Measurements from ENCODE around the gene MAP3K20.
"Not testable (repeated sequence)": the region's sequence is repeated elsewhere in the genome, so short reads cannot be mapped to it uniquely, and the experiment has no call there.

Gene MAP3K20

DNA sequence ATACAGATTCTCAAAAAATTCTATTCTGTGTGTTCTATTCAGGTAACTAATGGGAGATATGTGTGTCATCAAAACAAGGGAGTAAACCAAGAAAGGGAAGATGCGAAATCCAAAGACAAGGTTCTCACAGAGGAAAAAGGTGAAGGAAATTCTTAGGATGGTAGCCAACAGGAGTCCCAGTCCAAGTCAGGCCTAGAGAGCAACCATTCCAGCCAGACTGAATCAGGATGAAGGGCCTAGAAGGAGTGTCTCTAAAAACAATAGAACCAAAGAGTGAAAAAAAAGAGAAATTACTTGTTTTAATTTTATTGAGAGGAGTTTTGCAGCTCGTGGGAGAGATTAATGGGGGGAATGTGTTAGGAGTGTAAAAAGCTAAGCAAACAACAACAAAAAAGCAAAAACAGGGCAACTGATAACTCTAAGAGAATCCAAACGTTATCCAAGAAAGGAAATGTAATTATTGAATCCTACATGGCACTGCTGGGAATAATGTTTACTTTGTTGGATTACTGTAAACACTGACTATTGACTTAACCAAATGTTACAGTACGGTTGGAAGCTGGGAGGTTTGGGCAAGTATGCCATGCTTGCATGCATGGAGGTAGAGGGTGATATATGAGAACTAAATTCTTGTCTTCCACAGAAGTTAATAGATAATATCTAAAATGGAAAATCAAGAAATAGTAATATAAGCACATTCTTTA is 12.3 kb downstream of the MAP3K20 start:
- no peak for TF ChIP-seq ZNF274 (IDR thresholded peaks at IDR 0.05; ENCODE audit: low read depth, low read length)

DNA sequence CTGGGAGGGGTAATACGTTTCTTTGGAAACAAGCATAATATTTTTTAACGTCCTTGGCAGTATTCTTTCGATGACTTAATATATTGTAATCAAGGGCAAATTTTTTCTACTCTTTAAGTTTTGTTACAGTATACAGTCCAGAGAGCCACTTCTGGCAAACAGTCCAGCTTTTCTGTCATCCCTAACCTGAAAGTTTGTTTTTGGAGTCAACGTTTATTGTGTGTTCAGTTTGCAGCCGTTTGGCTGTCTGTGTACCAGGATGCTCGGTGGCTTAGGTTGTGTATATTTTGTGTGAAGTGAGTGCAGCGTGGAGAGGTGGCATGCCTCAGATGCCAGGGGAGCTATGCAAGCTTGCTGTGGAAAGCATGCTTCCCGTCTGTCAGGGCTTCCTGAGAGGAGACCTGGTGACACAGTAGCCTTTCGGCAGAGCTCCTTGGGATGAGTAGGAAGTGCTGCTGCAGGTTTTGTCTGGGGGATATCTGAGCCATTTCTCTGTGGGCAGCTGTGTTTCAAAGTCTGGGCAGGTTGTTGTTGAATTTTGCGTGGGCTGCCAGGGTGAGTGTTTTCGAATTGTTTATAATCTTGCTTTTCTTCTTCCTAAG is 14.7 kb downstream of the MAP3K20 start:
- H3K4me3 ChIP-seq (ENCODE audit: low read length) = no peak overlapping the region
- no peak for TF ChIP-seq ZNF274 (IDR thresholded peaks at IDR 0.05; ENCODE audit: low read depth, low read length)

More for the DNA sequence above, 12.3 kb downstream of the MAP3K20 start:
- no peak overlapping the region for H3K4me3 ChIP-seq (ENCODE audit: low read length)

DNA sequence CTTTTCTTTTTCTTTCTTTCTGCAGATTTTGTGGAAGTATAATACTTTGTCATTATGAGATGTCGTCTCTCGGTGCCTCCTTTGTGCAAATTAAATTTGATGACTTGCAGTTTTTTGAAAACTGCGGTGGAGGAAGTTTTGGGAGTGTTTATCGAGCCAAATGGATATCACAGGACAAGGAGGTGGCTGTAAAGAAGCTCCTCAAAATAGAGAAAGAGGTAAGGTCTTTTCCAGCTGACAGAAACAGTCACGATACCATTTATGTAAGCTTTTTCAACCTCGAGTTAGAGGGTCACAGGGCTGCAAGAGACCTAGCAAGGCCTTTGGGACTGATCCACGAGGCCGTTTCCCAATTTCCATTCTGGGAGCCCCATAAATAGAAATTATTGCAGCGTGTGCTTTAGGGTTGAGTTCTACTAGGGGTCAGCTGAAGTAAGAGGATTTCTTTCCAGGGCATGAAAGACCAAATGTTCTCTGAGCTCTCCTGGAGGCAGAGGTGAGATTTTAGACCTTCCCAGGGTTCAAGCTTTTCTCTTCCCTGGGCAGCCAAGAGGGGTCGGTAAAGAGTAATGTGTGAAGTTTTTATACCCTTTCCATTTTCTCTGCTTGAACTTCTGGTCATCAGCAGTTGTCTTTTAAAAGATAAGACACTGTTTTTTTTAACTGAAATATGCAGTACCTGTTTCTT is 15.5 kb downstream of the MAP3K20 start:
- TF ChIP-seq ZNF274 (IDR thresholded peaks at IDR 0.05; ENCODE audit: low read depth, low read length) = no peak
- no peak overlapping the region for H3K4me3 ChIP-seq (ENCODE audit: low read length)

DNA sequence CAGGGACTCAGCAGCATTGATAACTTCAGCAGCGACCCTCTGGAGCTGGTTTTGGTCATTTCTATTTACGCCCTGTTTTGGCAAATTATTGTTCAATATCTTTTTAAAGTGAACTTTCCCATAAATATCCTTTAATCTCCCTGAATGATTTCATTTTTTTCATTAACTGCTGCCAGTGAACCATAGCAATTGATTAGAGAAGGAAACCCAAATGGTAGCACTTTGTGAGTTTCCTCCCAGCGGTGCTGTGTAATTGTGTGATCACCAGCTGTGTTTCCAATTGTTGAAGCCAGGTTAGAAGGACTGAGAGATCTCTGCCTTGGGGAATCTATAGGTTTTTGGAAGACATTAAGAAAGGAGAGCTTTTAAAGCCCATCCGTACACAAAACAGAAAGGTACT is 16.3 kb downstream of the MAP3K20 start:
- TF ChIP-seq ZNF274 (IDR thresholded peaks at IDR 0.05; ENCODE audit: low read depth, low read length) = no peak
- H3K4me3 ChIP-seq (ENCODE audit: low read length) = no peak overlapping the region

DNA sequence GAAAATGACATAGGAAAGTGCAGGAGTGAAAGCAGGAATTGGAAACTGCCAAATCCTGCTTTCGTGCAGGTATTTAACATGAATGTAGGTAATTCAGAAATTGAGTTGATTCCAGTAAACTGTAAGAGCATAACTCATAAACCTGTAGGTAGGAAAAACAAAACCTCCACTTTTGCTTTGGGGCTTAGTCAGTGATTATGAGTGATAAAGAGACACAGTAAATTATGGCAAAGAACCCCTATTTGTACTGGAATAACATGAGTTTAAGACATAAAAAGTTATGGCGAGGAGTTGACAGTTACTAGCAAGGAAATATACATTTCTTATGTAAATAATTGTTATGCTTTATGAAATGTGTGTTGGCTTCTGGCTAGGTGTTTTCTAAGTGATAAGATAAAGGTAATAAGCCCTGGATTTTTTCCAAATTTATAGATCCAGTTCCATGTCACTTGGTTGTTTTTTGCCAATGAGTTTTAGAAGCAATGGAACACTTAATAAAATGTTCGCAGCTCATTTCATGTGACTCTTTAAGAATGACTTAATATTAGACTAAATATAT is 17.3 kb downstream of the MAP3K20 start:
- no peak for TF ChIP-seq ZNF274 (IDR thresholded peaks at IDR 0.05; ENCODE audit: low read depth, low read length)
- H3K4me3 ChIP-seq (ENCODE audit: low read length) = no peak overlapping the region

DNA sequence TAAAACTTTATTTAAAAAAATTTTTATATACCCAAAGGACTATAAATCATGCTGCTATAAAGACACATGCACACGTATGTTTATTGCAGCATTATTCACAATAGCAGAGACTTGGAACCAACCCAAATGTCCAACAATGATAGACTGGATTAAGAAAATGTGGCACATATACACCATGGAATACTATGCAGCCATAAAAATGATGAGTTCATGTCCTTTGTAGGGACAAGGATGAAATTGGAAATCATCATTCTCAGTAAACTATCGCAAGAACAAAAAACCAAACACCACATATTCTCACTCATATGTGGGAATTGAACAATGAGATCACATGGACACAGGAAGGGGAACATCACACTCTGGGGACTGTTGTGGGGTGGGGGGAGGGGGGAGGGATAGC is 18.0 kb downstream of the MAP3K20 start:
- H3K4me3 ChIP-seq (ENCODE audit: low read length) = not testable (repeated sequence)

DNA sequence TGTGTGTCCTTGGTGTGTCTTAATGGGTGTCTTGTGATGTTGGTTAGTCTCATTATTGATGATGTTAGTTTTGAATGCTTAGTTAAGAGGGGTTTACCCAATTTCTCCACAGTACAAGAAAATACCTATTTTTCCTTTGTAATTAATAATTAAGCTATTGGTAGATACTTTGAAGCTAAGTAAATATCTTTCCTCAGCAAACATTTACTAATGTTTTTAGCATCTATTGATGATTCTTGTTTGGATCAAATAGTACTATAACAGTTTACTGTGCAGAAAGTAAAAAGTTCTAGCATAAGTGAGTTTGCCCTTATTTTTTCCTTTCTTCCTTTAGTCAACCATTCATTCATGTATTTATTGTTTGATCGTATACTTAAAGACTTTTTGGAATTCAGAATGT is 19.1 kb downstream of the MAP3K20 start:
- no peak overlapping the region for H3K4me3 ChIP-seq (ENCODE audit: low read length)
- TF ChIP-seq ZNF274 (IDR thresholded peaks at IDR 0.05; ENCODE audit: low read depth, low read length) = no peak

DNA sequence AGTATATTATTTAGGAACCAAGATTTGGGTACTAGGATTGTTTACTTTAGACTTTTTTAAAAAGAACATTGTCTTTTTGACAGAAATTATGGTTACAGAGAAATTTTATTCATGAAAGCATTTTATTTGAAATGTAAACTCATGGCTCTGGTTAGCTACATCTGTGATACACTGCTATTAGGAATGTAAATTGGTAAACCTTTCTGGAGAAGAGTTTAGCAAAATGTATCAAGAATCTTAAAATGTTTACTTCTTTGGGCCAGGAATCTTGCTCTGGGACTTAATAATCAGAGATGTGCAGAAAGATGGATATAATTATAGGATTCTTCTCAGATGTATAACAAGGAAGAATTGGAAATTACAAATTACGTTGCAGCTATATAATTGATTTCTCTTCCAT is 19.7 kb downstream of the MAP3K20 start:
- TF ChIP-seq ZNF274 (IDR thresholded peaks at IDR 0.05; ENCODE audit: low read depth, low read length) = no peak
- no peak overlapping the region for H3K4me3 ChIP-seq (ENCODE audit: low read length)

DNA sequence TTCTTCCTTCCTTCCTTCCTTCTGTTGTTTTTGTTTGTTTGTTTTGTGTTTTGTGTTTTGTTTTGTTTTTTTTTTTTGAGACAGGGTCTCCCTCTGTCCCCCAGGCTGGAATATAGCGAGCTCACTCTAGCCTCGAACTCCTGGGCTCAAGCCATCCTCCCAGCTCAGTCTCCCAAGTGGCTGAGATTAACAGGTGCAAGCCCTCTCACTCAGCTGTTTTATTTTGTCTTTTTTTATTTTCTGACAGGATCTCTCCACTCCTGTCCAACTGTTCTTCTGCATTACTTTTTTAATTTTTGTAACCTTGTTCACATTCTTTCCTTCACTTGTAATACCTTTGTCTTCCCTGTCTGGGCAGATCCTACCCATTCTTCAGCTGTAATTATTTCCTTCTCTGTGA is 23.6 kb downstream of the MAP3K20 start:
- TF ChIP-seq ZNF274 (IDR thresholded peaks at IDR 0.05; ENCODE audit: low read depth, low read length) = no peak
- H3K4me3 ChIP-seq (ENCODE audit: low read length) = no peak overlapping the region

DNA sequence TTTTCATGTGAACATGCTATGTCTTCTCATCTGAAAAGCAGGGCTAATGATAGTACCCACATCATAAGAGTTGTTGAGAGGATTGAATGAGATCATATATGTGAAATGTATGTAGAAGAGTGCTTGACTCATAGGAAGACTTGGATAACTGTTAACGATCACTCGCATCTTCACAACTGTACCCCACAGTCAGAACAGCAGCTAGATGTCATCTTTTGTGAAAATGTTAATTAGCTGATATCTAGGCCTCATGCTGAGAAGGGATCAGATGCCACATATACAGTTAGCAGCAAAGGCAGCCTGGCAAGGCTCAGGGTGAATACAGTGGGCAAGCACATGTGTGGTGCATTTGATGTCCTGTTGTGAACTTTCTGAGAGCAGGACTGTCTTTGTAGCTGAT is 24.2 kb downstream of the MAP3K20 start:
- no peak overlapping the region for H3K4me3 ChIP-seq (ENCODE audit: low read length)
- TF ChIP-seq ZNF274 (IDR thresholded peaks at IDR 0.05; ENCODE audit: low read depth, low read length) = no peak

DNA sequence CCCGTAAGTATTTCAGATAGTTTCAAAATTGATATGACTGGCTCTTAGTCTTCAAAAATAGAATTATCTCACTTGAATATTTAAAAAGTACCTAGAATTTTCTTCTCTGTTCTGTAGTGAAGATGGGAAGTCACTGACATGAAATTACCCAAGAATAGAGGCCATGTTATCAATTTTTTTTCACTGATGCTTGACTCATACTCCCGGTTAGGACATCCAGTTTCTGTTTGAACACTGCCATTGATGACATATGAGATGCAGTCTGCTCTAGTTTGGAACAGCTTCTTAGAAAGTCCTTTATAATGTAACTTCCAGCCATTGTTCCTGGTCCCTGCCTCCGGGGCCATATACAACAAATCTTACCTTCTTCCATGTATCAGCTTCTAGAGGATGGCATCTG is 26.0 kb downstream of the MAP3K20 start:
- no peak for TF ChIP-seq ZNF274 (IDR thresholded peaks at IDR 0.05; ENCODE audit: low read depth, low read length)
- no peak overlapping the region for H3K4me3 ChIP-seq (ENCODE audit: low read length)

DNA sequence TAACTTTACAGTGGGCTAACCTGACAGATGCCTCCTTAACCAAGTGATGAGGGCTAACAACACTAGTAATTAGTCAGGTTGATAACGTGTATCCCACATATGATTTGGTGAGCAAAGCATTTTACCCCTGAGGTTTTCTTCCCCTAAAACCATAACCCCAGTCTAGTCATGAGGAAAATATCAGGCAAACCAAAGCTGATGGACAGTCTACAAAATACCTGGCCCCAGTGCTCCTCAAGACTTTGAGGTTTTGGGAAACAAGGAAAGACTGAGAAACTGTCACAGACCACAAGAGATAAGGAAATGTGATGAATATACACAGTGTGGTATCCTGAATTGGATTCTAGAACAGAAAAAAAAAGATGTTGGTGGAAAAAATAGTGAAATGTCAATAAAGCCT is 28.5 kb downstream of the MAP3K20 start:
- H3K4me3 ChIP-seq (ENCODE audit: low read length) = no peak overlapping the region
- no peak for TF ChIP-seq ZNF274 (IDR thresholded peaks at IDR 0.05; ENCODE audit: low read depth, low read length)

DNA sequence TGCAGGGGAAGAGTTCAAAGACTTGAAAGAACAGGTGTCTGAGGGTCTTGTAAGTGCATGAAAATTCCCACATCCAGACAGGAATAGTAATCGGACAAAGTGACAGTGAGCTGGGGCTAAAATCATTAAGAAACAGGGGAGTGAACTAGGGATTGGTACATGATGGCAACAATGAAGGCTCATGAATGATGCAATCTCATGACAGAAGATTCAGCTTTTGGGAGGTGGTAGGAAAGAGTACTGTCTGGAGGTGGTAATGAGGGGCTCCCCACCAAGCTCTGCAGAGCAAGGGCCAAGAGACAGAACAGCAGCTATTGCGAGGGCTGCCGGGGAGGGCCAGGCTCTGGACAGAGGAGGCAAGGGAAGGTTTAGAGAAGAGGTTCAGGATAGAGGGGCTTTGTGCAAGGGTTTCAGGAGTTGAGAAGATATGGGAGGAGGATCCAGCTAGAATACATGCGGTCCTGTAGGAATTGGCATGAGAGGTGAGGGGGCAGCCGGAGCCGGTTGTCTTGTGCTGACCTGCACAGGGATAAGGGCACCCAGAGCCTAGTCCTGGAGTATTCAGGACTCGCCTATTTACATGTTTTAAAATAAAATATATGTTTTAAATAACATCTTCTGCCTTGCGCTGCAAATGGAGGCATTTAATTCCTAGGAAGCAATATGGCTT is 31.4 kb downstream of the MAP3K20 start:
- no peak for TF ChIP-seq ZNF274 (IDR thresholded peaks at IDR 0.05; ENCODE audit: low read depth, low read length)

DNA sequence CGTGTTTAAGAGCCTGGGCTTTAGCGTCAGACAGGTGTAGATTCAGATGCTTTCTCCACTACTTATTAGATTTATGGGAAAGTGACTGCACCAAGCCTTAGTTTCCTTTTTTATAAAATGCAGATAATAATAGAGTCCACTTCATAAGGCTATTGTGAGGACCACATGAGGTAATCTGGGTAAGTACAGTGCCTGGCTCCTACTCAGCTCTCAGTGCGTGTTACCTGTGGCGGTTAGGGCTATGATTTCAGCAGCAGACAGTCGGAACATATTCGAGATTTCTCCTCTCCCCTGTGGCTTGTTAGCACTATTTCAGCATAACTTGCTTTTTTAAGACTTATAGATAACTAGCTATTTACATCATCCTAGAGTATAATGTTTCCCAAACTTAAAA is 32.0 kb downstream of the MAP3K20 start:
- TF ChIP-seq ZNF274 (IDR thresholded peaks at IDR 0.05; ENCODE audit: low read depth, low read length) = no peak
- H3K4me3 ChIP-seq (ENCODE audit: low read length) = no peak overlapping the region

More for the DNA sequence above, 31.4 kb downstream of the MAP3K20 start:
- no peak overlapping the region for H3K4me3 ChIP-seq (ENCODE audit: low read length)
